A673 (cell line): Measurements from ENCODE around the gene KIF3A. TPM values are rescaled to one million over a fixed set of nuclear protein-coding genes. Genes with fewer than 3 reads are reported as not detected.

Experiments used
- BruUV-seq: library from RNA; stranded (reverse); fragments of 400-500 nt; replicated peaks from 2 replicates; lab custom pipeline; 2021; lab: Mats Ljungman, UMichigan
- CTCF ChIA-PET: fragments of 300-600 bp; sonication (Branson Sonifier 250); formaldehyde crosslinking; loops from one replicate; lab custom pipeline; 2022; ENCODE audit warnings: antibody characterized with exemption; lab: Charles Lee
- POLR2A ChIA-PET: fragments of 300-600 bp; sonication (Branson Sonifier 250); formaldehyde crosslinking; loops from one replicate; lab custom pipeline; 2022; ENCODE audit warnings: antibody characterized with exemption; ENCODE audit not compliant: low non-redundant PET; lab: Charles Lee
- DNase-seq: peaks from one replicate; pipeline ENCODE4 v3.0.0-alpha.2; 2015; ENCODE audit warnings: low spot score
- H3K27ac ChIP-seq: fragments of 200-600 bp; sonication (generic); 2 replicates; pipeline ENCODE4 v1.5.1; 2016; ENCODE audit warnings: mixed run types, low read depth, mild to moderate bottlenecking, mixed read lengths, antibody characterized with exemption, low read length; ENCODE audit not compliant: poor library complexity, severe bottlenecking
- H3K27me3 ChIP-seq: fragments of 200-600 bp; sonication (generic); replicated peaks from 2 replicates; pipeline ENCODE4 v1.6.1; 2017; ENCODE audit warnings: mixed run types, low read depth, mild to moderate bottlenecking, mixed read lengths, antibody characterized with exemption, low read length; ENCODE audit not compliant: insufficient read depth, poor library complexity
- H3K36me3 ChIP-seq: fragments of 200-600 bp; sonication (generic); 2 replicates; pipeline ENCODE4 v1.6.1; 2016; ENCODE audit warnings: mixed run types, mild to moderate bottlenecking, mixed read lengths, antibody characterized with exemption, low read length; ENCODE audit not compliant: insufficient read depth, poor library complexity, severe bottlenecking
- H3K4me1 ChIP-seq: fragments of 200-600 bp; sonication (generic); 2 replicates; pipeline ENCODE4 v1.6.1; 2017; ENCODE audit warnings: mixed run types, mild to moderate bottlenecking, mixed read lengths, antibody characterized with exemption, low read length; ENCODE audit not compliant: insufficient read depth, poor library complexity, severe bottlenecking
- H3K4me3 ChIP-seq: fragments of 200-600 bp; sonication (generic); 2 replicates; pipeline ENCODE4 v1.5.1; 2016; ENCODE audit warnings: low read depth, mixed run types, mild to moderate bottlenecking, mixed read lengths, low read length; ENCODE audit not compliant: poor library complexity, severe bottlenecking
- H3K9me3 ChIP-seq: fragments of 200-600 bp; sonication (generic); 2 replicates; pipeline ENCODE4 v1.6.1; 2016; ENCODE audit warnings: mixed run types, low read depth, mild to moderate bottlenecking, mixed read lengths, antibody characterized with exemption, low read length; ENCODE audit not compliant: poor library complexity, severe bottlenecking
- CTCF ChIP-seq: fragments of 300-800, 200-600 bp; sonication (generic); conservative IDR thresholded peaks from 2 replicates; pipeline ENCODE4 v1.5.1; 2017; ENCODE audit warnings: low read depth, mild to moderate bottlenecking, antibody characterized with exemption, low read length, moderate library complexity, mixed read lengths
- EZH2 ChIP-seq: fragments of 200-600 bp; sonication (generic); IDR thresholded peaks from 2 replicates; pipeline ENCODE4 v1.6.1; 2017; ENCODE audit warnings: borderline replicate concordance, low read depth, mild to moderate bottlenecking, mixed read lengths, antibody characterized with exemption, low read length; ENCODE audit not compliant: poor library complexity, severe bottlenecking
- intact Hi-C: fragments of 100-400 bp; cut with micrococcal nuclease; formaldehyde crosslinking; loops from one replicate; pipeline ENCODE4 v1.10.0; 2022; ENCODE audit not compliant: unreplicated experiment
- total RNA-seq: library from RNA; stranded (reverse); gene quantifications from 2 replicates; pipeline ENCODE4 v1.2.3, GENCODE V29; 2021

The KIF3A gene
- total RNA-seq, 1 experiment from 2014 or later = 19.1 TPM

- CTCF ChIA-PET = no interaction called here
- no peaks in the 10 kb centered on the region for H3K9me3 ChIP-seq
- intact Hi-C loops = no loop called here
- no peak overlapping the region for H3K4me3 ChIP-seq
- no peak for DNase-seq
- POLR2A ChIA-PET = no interaction called here
- BruUV-seq = no TSS peak
- H3K36me3 ChIP-seq = peaks cover 10% of the 10 kb centered on the region
- no peak for TF ChIP-seq CTCF
- TF ChIP-seq EZH2 = no peak
- no peaks in the 10 kb centered on the region for H3K27me3 ChIP-seq
- H3K27ac ChIP-seq = no peak overlapping the region
- H3K4me1 ChIP-seq = no peaks in the 10 kb centered on the region
Measured at GRCh38 chr5:132761321-132762240, 24.2 kb upstream of the KIF3A start.

- Histone ChIP-seq H3K27ac (no peak overlapping the region), H3K36me3 (peaks cover 10% of the 10 kb centered on the region), H3K4me1 (no peaks in the 10 kb centered on the region), H3K9me3 (no peaks in the 10 kb centered on the region), H3K4me3 (no peak overlapping the region), H3K27me3 (no peaks in the 10 kb centered on the region)
- intact Hi-C loops = no loop called here
- ChIA-PET POLR2A (no interaction called here), CTCF (no interaction called here)
- no peak for TF ChIP-seq EZH2
- no peak for TF ChIP-seq CTCF
- no TSS peak for BruUV-seq
- DNase-seq = no peak
Measured at GRCh38 chr5:132760601-132761317, 23.4 kb upstream of the KIF3A start.

- POLR2A ChIA-PET = no interaction called here
- H3K27me3 ChIP-seq = no peaks in the 10 kb centered on the region
- peaks cover 10% of the 10 kb centered on the region for H3K36me3 ChIP-seq
- no TSS peak for BruUV-seq
- intact Hi-C loops = no loop called here
- no peak for DNase-seq
- CTCF ChIA-PET = no interaction called here
- no peaks in the 10 kb centered on the region for H3K4me1 ChIP-seq
- H3K4me3 ChIP-seq = no peak overlapping the region
- no peak for TF ChIP-seq EZH2
- no peak overlapping the region for H3K27ac ChIP-seq
- no peaks in the 10 kb centered on the region for H3K9me3 ChIP-seq
Measured at GRCh38 chr5:132760049-132760420, 22.7 kb upstream of the KIF3A start.
